Uterus (tissue), 2 donors: ENCODE results near the gene ERN2.

Source experiments
- CTCF ChIP-seq, 4 experiments: fragments of 200-600 bp in 2 of 4; fragments of 450-650 bp in 2 of 4; sonication (generic) in 2 of 4; IDR thresholded peaks; one replicate each; pipeline ENCODE4 v1.5.1; 2016 to 2019; ENCODE audit warnings: antibody characterized with exemption in 4 of 4, mild to moderate bottlenecking in 2 of 4, moderate library complexity in 1 of 4
- POLR2A ChIP-seq, 2 donors: fragments of 450-650 bp; IDR thresholded peaks; one replicate each; pipeline ENCODE4 v1.6.1; 2016; ENCODE audit warnings: antibody characterized with exemption in 2 of 2, mild to moderate bottlenecking in 1 of 2, moderate library complexity in 1 of 2

GRCh38 chr16:23679274-23679985 lies 33.6 kb downstream of the ERN2 start:
- TF ChIP-seq CTCF (IDR thresholded peaks at IDR 0.05) (no peak), POLR2A (IDR thresholded peaks at IDR 0.05) (no peak)
